ENCODE data around the gene DNAH1.
"Not testable (repeated sequence)": the region's sequence is repeated elsewhere in the genome, so short reads cannot be mapped to it uniquely, and the experiment has no call there.

DNAH1 gene

DNA sequence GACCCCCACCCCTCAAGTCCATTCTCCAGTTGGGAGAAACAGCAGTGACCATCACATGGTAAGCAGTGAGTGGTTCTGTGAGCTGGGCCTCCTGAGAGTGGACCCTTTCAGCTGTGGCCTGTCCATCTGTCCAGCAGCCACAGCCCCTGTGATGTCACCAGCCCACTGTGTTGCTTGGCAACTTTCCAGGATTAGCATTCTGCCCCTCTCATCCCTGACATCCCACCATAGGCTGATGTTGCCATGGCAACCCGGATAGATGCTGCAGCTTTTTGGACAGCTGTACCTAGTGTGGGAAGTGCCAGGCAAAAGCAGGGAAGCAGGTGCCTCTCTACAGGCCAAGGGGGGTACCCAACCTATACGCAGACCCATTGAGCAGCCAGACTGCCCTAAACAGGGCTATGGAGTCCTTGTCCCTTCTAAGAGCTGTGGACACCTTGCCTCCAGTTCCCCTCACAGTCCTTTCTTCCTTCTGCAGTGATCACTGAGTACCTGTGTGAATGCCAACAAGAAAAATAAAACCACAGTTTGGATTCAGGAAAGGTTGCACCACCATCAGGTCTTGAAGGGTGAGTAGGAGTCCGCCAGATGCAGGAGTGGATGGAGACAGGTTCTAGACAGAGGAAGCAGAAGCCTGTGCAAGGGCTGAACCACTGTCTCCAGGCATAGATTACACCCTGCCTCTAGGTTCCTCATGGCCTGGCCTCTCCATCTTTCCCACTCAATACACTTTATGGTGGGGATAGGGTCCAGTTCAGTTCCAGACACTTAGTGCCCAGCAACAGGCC is at the start of gene DNAH1:
Gene DNAH1 (plus strand): TSS at position 343 of the 788 bp plus-strand sequence. CDS start 6,124 bp downstream, outside the sequence.
- DNase-seq: no peak

DNA sequence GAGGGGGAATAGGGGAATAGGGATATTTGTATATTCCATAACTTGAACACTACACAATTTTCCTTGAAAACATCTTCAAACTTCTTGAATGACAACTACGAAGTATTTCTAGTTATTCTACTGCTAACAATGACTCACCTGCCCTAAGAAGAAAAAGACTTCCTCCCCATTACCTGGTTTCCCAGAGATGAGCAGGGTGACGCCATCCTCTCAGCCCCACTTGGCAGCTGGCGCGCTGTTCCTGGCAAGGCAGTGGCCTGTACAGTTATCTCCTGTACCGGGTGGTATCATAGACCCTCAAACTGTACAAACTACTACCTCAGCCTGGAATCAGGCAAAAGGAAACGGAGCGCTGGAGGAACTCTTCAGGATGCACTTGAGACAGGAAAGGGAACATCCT is 48.1 kb upstream of the DNAH1 start:
- DNase-seq: no peak

DNA sequence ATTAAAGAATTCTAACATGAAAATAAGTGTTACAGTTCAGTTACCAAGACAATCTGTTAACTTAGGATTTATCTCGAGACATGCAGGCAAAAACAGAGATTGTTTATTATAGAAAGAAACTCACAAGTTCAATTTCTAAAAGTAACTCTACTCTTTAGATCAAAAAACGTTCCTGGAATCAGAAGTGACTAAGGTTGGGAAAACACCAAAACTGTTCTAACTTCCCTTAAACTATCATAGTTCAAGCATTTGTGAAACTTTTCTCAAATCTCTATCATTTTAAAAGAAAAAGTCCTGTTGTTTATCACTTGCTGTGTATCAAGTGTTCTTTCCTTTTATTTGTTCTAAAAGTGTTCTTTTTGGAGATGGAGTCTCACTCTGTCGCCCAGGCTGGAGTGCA is 46.3 kb upstream of the DNAH1 start:
- DNase-seq: no peak

DNA sequence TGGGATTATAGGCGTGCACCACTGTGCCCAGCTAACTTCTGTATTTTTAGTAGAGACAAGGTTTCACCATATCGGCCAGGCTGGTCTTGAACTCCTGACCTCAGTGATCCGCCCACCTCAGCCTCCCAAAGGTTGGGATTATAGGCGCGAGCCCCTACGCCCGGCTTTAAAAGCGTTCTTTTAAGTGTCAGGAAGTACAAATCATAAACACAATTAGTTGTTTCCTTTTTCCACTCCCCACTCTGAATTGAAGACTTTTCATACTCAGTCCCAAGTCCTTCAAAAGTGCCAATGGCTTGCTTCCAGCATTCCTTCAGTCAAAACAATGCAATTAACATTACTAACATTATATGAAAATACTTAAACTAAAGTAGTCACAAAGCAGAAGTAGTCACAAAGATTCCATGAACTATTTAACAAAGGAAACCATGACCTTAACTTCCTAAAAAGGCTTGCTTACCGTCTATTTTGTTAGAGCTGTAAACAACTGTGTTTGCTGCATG is 45.8 kb upstream of the DNAH1 start:
- no peak for DNase-seq

DNA sequence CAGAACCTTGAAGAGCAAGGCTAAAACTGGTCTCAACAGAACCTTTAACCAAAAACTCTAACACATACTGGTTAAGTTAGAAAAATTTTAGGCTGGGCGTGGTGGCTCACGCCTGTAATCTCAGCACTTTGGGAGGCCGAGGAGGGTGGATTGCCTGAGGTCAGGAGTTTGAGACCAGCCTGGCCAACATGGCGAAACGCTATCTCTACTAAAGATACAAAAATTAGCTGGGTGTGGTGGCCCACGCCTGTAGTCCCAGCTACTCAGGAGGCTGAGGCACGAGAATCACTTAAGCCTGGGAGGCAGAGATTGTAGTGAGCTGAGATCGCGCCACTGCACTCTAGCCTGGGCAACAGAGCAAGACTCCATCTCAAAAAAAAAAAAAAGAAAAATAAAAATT is 43.9 kb upstream of the DNAH1 start:
- not testable (repeated sequence) for DNase-seq

DNA sequence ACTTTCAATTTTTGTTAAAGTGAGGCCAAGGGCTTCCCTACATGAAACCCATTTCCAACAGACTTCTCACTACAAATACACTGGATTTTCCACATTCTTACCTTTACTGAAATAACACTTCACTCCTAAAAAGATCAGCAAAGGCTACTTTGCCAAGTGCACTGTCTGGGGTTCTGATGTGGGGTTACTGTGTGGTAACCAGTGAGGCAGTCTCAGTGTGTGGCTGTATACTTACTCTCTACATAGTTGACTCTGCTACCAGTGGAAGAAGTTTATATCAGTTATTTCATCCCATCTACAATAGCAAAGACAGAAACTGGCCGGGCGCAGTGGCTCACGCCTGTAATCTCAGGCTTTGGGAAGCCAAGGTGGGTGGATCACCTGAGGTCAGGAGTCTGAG is 43.3 kb upstream of the DNAH1 start:
- DNase-seq: no peak

DNA sequence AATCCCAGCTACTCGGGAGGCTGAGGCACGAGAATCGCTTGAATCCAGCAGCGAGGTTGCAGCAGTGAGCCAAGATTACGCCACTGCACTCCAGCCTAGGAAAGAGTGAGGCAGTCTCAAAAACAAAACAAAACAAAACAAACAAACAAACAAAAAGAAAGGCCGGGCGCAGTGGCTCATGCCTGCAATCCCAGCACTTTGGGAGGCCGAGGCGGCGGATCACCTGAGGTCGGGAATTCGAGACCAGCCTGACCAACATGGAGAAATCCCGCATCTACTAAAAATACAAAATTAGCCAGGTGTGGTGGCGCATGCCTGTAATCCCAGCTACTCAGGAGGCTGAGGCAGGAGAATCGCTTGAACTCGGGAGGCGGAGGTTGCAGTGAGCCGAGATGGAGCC is 41.3 kb upstream of the DNAH1 start:
- DNase-seq: not testable (repeated sequence)

DNA sequence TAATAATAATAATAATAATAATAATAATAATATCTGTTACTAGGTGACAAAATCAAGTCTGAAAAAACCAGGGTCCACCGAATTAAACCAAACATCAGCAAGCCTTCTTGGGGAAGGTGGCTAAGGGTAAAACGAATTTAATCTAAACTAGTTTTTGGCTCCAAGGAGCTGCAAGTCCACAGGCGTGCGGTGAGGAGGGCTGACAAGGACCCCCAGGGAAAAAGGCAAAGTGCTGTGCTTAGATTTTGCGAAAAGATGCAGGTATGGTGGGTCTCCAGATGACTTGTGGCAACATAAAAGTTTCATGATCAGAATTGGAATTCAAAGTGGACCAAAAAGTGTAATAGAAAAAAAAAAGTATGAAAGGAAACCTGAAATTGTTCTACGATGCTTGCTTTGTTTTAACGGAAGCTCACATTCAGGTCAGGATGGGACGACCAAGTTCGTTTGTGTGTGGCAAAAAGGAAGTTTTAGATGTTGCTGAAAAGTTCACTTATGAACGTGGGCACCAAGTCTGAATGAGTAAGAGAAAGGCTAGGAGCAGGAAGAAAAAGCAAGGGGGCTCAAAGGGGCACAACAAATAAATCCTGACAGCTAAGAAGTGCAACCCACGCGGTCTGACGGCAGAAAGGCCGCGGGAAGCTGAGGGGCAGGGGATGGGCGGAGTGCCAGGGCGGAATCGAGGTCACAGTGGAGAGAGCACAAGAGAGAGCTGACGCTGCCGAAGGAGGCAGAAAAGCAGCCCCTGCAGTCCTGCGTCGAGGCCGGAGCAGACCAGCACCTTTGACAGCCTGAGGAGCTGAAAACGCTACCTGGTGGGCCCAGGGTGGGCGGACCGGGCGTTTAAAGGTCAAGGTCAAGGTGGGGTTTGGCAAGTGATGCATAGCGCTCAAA is 38.8 kb upstream of the DNAH1 start:
- DNase-seq: peak; percentile 49

DNA sequence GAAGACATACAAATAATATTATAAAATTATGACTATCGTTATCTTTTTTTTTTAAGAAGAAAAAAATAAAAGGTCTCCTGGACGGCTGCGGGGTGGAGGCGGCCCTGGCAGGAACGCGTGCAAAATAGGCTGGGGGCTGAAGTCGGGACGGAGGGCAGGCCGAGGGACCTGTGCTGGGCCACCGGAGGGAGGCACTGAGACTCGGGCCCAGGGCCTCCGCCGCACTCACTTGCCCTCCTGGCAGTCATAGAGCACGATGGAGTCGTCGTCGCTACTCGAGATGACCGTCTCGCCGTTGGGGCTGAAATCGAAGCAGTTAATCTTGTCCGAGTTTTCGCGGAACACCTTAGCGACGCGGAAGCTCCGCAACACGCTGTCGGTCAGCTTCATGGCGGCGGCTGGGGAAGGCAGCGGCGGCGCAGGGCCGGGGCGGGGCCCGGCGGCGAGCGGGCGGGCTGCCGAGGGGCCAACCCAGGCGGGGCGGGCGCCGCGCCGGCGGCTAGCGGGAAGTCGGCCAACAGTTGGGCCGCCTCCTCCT is 38.1 kb upstream of the DNAH1 start:
- peak; percentile 38 for DNase-seq

DNA sequence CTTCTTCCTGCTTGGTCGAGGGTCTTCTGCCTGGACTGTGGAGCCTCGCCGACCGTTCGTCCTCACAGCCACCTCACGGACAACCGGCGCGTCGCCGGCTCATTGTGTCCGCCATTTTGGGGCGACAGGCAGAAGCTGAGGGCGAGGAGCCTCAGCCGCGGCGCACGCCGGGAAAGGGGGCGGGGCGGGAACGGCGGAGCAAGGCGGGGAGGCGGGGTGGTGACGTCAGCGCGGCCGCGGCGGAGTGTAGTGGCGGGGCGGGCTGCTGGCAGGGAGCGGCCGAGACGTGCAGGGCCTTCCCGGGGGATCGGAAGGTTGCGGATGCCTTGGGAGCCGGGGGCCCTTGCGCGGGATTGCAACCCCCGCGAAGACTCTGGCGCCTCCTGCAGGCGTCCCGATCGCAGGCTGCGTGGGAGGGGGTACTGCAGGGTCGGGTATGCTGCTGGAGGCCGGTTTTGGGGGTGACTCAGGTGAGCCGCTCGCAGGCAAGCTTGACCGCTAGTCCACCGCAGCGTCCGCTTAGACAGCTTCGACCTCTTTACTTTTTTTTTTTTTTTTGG is 37.5 kb upstream of the DNAH1 start, which contains the start of gene WDR82:
Gene WDR82 (minus strand): TSS at position 140 of the 560 bp plus-strand sequence. CDS start 288 bp downstream, outside the sequence.
- peak; percentile 93 for DNase-seq

DNA sequence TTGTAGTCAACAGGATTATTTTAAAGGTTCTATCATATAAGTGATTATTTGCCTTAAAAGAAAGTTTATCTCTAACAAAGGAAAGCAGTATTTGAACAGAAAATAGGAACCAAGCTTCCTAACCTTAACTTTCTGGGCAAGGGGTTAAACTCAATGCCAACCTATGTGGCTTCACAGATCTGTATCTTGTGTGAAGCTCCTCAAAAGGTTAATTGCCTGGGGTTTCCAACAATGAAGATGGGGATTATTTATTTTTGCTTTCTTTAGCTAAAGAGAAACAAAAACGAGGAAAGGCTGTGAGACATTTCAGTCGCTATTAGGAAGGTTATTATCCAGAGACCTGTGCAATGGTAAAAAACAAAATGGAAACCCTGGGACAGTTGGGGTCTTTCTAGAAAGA is 36.5 kb upstream of the DNAH1 start:
- no peak for DNase-seq

DNA sequence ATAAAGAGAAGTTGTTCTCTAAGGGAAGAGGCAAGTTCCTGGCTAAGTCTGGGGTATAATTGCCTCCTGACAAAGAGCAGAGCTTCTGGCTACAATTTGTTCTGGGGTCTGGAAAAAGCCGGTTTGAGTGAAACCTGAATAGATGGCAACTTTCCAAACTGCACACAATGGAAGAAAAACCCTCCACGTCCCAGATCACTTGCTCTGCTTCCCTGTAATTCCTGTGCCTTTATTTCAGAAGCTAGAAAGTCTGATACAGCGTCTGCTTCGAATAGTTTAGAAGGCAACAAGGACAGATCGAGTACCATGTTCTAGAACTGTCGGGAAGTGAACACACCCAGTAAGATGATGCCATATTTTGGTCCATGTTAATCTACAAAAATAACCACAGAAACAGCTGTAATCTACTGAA is 36.1 kb upstream of the DNAH1 start:
- peak; percentile 30 for DNase-seq

DNA sequence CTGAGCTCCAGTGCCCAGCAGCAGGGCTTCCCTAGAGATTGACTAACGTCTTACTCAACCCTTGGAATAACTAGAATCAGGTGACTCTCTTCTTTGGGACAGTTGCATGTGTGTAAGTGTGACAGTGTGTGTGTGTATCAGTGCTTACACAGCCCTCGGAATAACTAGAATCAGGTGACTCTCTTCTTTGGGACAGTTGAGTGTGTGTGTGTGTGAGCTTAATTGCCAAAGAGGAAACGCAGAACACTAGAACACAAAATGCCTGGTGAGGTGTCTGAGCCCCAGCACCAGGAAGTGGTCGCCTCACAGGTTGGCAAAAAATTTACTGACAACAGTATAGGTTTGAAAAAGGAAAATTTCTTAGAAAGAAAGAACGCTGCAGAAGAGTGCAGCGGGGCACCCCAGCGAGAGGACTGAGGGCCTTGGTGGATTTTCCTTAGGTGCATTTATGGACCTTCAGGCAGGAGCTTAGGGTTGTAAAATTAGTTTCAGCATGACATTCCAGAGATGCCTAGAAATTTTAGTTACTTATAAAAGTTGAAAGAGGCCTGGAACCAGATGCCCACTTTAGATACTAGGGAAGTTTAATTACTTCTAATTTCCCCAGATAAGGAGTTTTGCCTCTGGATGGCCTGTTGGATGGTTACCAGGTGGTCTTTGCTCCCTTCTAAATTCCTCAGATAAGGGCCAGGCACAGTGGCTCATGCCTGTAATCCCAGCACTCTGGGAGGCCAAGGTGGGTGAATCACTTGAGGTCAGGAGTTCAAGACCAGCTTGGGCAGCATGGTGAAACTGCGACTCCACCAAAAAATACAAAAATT is 33.9 kb upstream of the DNAH1 start:
- no peak for DNase-seq

DNA sequence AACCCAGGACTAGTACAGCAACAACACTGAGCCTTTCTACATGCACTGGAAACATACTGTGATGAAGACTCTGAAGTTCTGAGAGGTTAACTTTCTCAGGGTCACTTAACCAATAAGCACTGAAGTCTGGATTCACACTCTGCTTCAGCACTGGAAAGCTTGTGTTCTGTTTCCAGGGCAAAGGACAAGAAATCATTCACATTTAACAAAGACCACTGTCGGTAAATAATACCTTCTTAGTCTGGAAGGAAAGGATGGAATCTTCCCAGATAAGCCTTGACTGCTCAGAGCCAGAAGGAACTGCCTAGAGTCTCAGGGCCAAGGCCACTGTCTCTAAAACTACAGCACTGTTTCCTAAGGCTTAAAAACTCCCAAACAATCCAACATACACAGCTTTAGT is 32.8 kb upstream of the DNAH1 start:
- DNase-seq: no peak

DNA sequence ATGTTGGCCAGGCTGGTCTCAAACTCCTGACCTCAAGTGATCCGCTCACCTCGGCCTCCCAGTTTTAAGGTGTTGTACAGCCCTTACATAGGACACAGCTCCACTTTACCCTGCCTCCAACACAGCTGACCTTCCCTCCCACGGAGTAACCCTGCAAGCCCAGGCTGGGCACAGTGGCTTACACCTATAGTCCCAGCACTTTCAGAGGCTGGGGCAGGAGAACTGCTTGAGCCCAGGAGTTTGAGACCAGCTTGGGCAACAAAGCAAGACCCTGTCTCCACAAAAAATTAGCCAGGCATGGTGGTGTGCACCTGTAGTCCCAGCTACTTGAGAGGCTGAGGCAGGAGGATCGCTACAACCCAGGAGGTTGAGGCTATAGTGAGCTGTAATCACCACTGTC is 32.1 kb upstream of the DNAH1 start:
- not testable (repeated sequence) for DNase-seq

DNA sequence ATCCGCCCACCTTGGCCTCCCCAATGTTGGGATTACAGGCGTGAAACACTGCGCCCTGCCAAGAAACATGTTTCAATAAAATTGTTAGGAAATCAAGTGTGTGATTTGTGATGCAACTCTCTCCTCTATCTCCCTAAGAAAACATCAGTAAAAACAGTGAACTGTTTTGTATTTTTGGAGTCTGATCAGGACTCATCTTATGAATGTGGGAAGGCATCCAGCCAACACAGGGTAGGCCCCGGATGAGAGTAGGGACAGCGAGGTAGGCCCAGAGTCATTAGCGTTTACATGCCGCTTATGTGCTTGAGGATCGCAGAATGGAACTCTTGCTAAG is 29.4 kb upstream of the DNAH1 start:
- peak; percentile 17 for DNase-seq

DNA sequence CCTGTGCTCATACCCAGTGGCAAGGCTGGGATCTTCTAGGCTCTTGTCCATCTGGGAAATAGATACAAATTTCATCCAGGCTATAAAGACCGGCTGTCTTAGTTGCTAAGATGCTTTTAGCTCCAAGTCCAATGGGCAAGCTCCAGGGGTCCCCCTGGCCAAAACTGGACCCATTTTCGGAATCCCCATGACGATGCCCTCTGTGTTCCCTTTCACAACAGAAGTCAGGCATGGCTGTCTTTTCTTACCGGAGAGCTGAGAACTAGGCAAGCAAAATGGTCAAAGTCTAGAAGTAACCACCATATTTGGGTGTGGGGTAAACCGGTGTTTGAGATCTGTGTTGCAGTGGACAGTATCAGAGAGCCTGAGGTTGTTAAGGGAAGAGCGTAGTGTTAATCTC is 27.4 kb upstream of the DNAH1 start:
- no peak for DNase-seq

DNA sequence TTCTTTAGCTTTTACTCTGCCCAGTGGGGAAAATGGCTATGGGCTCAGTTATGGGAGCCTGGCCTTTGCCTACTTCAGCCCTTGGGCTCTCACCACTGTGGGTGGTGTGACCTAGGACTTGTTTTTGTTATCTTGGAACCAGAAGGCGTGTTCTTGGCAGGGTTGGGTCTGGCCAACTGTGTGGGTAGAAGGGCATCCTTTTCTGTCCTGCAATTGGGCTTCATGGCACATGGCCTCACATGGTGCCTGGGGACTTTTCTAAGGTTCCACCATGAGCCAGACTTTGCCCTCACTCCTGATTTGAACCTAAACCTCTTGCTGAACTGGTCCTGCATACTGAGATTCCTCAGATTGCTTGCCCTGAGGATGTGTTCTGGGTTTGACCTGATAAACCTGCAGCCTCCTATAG is 26.8 kb upstream of the DNAH1 start:
- DNase-seq: no peak

DNA sequence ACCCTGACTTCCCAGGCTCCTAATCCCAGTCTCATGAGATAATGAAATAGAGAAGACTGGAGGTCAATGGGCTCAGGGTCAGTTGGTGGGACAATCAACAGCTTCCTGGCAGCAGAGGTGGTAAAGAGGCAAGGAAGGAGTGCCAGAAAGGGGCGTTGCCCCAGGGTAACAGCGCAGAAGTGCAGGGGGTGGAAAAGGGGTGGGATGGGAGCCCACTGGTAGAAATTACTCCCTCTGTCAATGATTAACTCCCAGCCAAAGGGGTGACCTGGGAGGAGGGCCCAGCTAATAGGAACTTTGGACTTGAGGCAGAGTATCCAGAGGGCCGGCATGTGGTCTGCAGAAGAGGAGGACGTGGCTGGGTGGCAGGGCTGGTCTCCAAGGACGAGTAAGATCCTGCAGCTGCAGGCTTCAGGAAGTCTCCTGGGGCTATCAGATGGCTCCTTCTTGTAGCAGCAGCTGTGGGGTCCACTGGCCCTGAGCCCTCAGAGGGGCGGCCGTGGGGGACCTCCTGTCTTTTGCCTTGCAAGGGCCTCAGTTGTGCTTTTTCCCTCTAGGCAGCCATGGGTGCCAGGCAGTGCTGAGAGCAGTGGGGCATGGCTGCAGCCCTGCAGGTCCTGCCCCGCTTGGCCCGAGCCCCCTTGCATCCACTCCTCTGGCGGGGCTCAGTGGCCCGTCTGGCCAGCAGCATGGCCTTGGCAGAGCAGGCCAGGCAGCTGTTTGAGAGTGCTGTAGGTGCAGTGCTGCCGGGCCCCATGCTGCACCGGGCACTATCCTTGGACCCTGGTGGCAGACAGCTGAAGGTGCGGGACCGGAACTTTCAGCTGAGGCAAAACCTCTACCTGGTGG is 26.1 kb upstream of the DNAH1 start:
- DNase-seq: no peak

DNA sequence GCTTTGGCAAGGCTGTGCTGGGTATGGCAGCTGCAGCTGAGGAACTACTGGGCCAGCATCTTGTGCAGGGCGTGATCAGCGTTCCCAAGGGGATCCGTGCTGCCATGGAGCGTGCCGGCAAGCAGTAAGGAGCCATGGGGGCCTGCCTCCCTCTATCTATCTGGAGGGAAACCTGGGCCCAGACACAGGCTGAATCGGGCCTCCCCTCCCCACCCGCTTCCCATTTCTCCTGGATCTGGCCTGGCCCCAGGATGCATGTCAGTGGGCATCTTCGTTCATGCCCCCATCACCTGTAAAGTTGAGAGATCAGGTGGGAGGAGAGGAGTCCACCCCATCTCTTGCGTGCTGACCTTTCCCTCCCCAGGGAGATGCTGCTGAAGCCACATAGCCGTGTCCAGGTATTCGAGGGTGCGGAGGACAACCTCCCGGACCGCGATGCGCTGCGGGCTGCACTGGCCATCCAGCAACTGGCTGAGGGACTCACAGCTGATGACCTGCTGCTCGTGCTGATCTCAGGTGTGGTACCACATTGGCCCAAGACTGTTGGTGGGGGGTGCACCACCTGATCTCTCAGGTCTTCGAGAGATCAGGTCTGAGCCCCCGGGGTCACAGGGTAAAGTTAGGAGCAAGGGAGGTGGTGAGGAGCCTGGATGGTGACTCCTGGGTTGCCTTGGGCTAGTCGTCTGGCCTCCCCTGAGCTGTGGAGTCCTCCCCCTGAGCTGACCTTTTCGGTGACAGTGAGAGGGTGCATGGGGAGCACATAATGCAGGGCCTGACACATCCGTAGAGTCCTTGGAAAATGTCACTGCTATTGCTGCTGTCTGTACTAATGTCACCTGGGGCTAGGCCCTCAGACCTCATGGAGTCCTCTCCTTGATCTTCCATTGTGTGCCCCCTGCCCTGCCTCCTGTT is 25.3 kb upstream of the DNAH1 start:
- no peak for DNase-seq
